Karpas-422 (cell line): ENCODE results near the gene C9orf153. TPM values are rescaled to one million over a fixed set of nuclear protein-coding genes. Genes with fewer than 3 reads are reported as not detected.
A peak's percentile ranks its signal among the peaks of the same experiment; 100 is the strongest.

ENCODE experiments used
- DNase-seq: peaks from one replicate; pipeline ENCODE4 v3.0.0-alpha.2; 2015
- H2AFZ ChIP-seq: fragments of 200-600 bp; sonication (generic); 2 replicates; pipeline ENCODE4 v1.6.1; 2014; ENCODE audit warnings: antibody characterized with exemption, low read length, mixed read lengths
- H3K27ac ChIP-seq: fragments of 200-600 bp; sonication (generic); 2 replicates; pipeline ENCODE4 v1.5.1; 2014; ENCODE audit warnings: mild to moderate bottlenecking, low read length, moderate library complexity
- H3K27me3 ChIP-seq: fragments of 200-600 bp; sonication (generic); 2 replicates; pipeline ENCODE4 v1.6.1; 2014; ENCODE audit warnings: low read length, mixed read lengths
- H3K36me3 ChIP-seq: fragments of 200-600 bp; sonication (generic); 2 replicates; pipeline ENCODE4 v1.6.1; 2014; ENCODE audit warnings: low read length, mixed read lengths; ENCODE audit not compliant: insufficient read depth
- H3K4me1 ChIP-seq: fragments of 200-600 bp; sonication (generic); 2 replicates; pipeline ENCODE4 v1.6.1; 2014; ENCODE audit warnings: mild to moderate bottlenecking, low read length, mixed read lengths
- H3K4me2 ChIP-seq: fragments of 200-600 bp; sonication (generic); 2 replicates; pipeline ENCODE4 v1.6.1; 2014; ENCODE audit warnings: low read length, low read depth, mild to moderate bottlenecking; ENCODE audit not compliant: poor library complexity, severe bottlenecking
- H3K4me3 ChIP-seq: fragments of 200-600 bp; sonication (generic); 2 replicates; pipeline ENCODE4 v1.5.1; 2014; ENCODE audit warnings: mild to moderate bottlenecking, antibody characterized with exemption, low read length, mixed read lengths
- H3K79me2 ChIP-seq: fragments of 200-600 bp; sonication (generic); 2 replicates; pipeline ENCODE4 v1.6.1; 2014; ENCODE audit warnings: mild to moderate bottlenecking, low read length, mixed read lengths
- H3K9ac ChIP-seq: fragments of 200-600 bp; sonication (generic); 2 replicates; pipeline ENCODE4 v1.6.0; 2014; ENCODE audit warnings: low read length
- H3K9me2 ChIP-seq: fragments of 200-600 bp; sonication (generic), shearing (Covaris generic); replicated peaks from 2 replicates; pipeline ENCODE4 v1.6.0; 2014; ENCODE audit warnings: mild to moderate bottlenecking, low read length, moderate library complexity; ENCODE audit not compliant: insufficient read depth
- H3K9me3 ChIP-seq: fragments of 300-700, 200-600 bp; sonication (generic); 2 replicates; pipeline ENCODE4 v1.6.1; 2014; ENCODE audit warnings: low read length, mixed read lengths
- H4K20me1 ChIP-seq: fragments of 200-600 bp; sonication (generic); 2 replicates; pipeline ENCODE4 v1.6.1; 2014; ENCODE audit warnings: mild to moderate bottlenecking, antibody characterized with exemption, low read length, low read depth; ENCODE audit not compliant: insufficient read depth
- total RNA-seq: library from RNA; depleted of rRNA; stranded (reverse); fragments of >200 nt; shearing (Covaris generic); gene quantifications from 2 replicates; pipeline ENCODE4 v1.2.3, GENCODE V29; 2014; ENCODE audit warnings: low replicate concordance

Gene C9orf153
- total RNA-seq, 1 experiment from 2014 or later: 2.9 TPM

- Histone ChIP-seq H3K27me3 (no peaks in the 10 kb centered on the region), H3K9me2 (no peaks in the 10 kb centered on the region), H3K79me2 (no peaks in the 10 kb centered on the region), H3K4me2 (no peak overlapping the region), H4K20me1 (no peaks in the 10 kb centered on the region), H3K36me3 (no peaks in the 10 kb centered on the region), H3K9me3 (no peaks in the 10 kb centered on the region), H3K4me1 (no peaks in the 10 kb centered on the region), H3K4me3 (no peak overlapping the region), H3K9ac (no peak overlapping the region), H2AFZ (no peak overlapping the region), H3K27ac (no peak overlapping the region)
- DNase-seq: no peak
Observed at GRCh38 chr9:86238861-86239770, 20.3 kb downstream of the C9orf153 start.

DNA sequence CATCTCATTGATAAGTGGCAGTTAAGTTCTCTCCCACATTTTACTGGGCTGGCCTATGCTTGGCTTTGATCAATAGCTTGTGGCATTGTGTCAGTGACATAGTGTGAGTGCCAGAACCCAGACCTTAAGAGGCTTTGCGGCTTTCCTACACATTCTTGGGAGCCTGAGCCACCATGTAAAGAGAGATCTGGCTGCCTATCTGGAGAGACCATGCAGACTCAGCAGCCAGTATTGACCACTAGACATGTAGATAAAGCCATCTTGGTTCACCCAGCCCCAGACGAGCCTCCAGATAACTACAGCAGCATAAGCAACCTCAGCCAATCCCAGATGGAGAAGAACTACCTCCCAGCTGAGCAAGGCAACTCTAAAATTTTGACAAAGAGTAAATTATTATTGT lies 28.6 kb downstream of the C9orf153 start:
- Histone ChIP-seq H3K27ac (no peak overlapping the region), H2AFZ (no peak overlapping the region), H3K9me2 (no peaks in the 10 kb centered on the region), H4K20me1 (no peaks in the 10 kb centered on the region), H3K9ac (no peak overlapping the region), H3K4me2 (no peak overlapping the region), H3K27me3 (no peaks in the 10 kb centered on the region), H3K4me1 (no peaks in the 10 kb centered on the region), H3K4me3 (no peak overlapping the region), H3K36me3 (no peaks in the 10 kb centered on the region), H3K79me2 (no peaks in the 10 kb centered on the region), H3K9me3 (no peaks in the 10 kb centered on the region)
- DNase-seq: no peak

GRCh38 chr9:86222667-86223066 lies 36.8 kb downstream of the C9orf153 start:
- H2AFZ ChIP-seq: no peak overlapping the region
- no peak overlapping the region for H3K4me2 ChIP-seq
- no peak overlapping the region for H3K4me3 ChIP-seq
- H4K20me1 ChIP-seq: no peaks in the 10 kb centered on the region
- no peaks in the 10 kb centered on the region for H3K36me3 ChIP-seq
- no peaks in the 10 kb centered on the region for H3K9me3 ChIP-seq
- no peak for DNase-seq
- H3K79me2 ChIP-seq: no peaks in the 10 kb centered on the region
- H3K27ac ChIP-seq: no peak overlapping the region
- H3K9ac ChIP-seq: no peak overlapping the region
- H3K27me3 ChIP-seq: no peaks in the 10 kb centered on the region
- no peaks in the 10 kb centered on the region for H3K9me2 ChIP-seq
- no peaks in the 10 kb centered on the region for H3K4me1 ChIP-seq

- Histone ChIP-seq H3K4me1 (no peaks in the 10 kb centered on the region), H3K4me2 (no peak overlapping the region), H3K4me3 (no peak overlapping the region), H3K27ac (no peak overlapping the region), H3K79me2 (no peaks in the 10 kb centered on the region), H3K9ac (no peak overlapping the region), H2AFZ (no peak overlapping the region), H3K27me3 (no peaks in the 10 kb centered on the region), H3K9me2 (no peaks in the 10 kb centered on the region), H4K20me1 (no peaks in the 10 kb centered on the region), H3K36me3 (no peaks in the 10 kb centered on the region), H3K9me3 (no peaks in the 10 kb centered on the region)
- no peak for DNase-seq
Observed at GRCh38 chr9:86219606-86220005, 39.9 kb downstream of the C9orf153 start.

- Histone ChIP-seq H3K4me3 (no peak overlapping the region), H3K27me3 (no peaks in the 10 kb centered on the region), H4K20me1 (no peaks in the 10 kb centered on the region), H3K4me2 (no peak overlapping the region), H3K9ac (no peak overlapping the region), H3K27ac (no peak overlapping the region), H3K36me3 (no peaks in the 10 kb centered on the region), H3K79me2 (no peaks in the 10 kb centered on the region), H3K9me2 (no peaks in the 10 kb centered on the region), H3K9me3 (no peaks in the 10 kb centered on the region), H3K4me1 (no peaks in the 10 kb centered on the region), H2AFZ (no peak overlapping the region)
- no peak for DNase-seq
Observed at GRCh38 chr9:86217076-86217755, 42.2 kb downstream of the C9orf153 start.

GRCh38 chr9:86207193-86207592 lies 52.3 kb downstream of the C9orf153 start:
- Histone ChIP-seq H3K36me3 (no peaks in the 10 kb centered on the region), H3K79me2 (no peaks in the 10 kb centered on the region), H3K27ac (no peak overlapping the region), H3K9ac (no peak overlapping the region), H3K9me3 (no peaks in the 10 kb centered on the region), H2AFZ (no peak overlapping the region), H3K4me3 (no peak overlapping the region), H4K20me1 (no peaks in the 10 kb centered on the region), H3K9me2 (no peaks in the 10 kb centered on the region), H3K27me3 (no peaks in the 10 kb centered on the region), H3K4me1 (no peaks in the 10 kb centered on the region), H3K4me2 (no peak overlapping the region)
- DNase-seq: no peak

GRCh38 chr9:86202338-86202882 lies 57.0 kb downstream of the C9orf153 start:
- H3K27me3 ChIP-seq: no peaks in the 10 kb centered on the region
- no peak overlapping the region for H3K27ac ChIP-seq
- no peak overlapping the region for H3K4me2 ChIP-seq
- H3K36me3 ChIP-seq: no peaks in the 10 kb centered on the region
- no peaks in the 10 kb centered on the region for H3K4me1 ChIP-seq
- H3K79me2 ChIP-seq: no peaks in the 10 kb centered on the region
- peak; percentile 82 for DNase-seq
- no peaks in the 10 kb centered on the region for H3K9me2 ChIP-seq
- no peaks in the 10 kb centered on the region for H4K20me1 ChIP-seq
- H3K9ac ChIP-seq: no peak overlapping the region
- H3K9me3 ChIP-seq: no peaks in the 10 kb centered on the region
- no peak overlapping the region for H3K4me3 ChIP-seq
- H2AFZ ChIP-seq: no peak overlapping the region
